ENCODE data around the gene VTCN1. TPM values are rescaled to one million over a fixed set of nuclear protein-coding genes. Genes with fewer than 3 reads are reported as not detected.

The VTCN1 gene
- total RNA-seq, 1 experiment from 2014 or later, result 0.17 TPM

- no peak for TF ChIP-seq REST (IDR thresholded peaks at IDR 0.05; ENCODE audit: low read depth)
- TF ChIP-seq EZH2phosphoT487 (IDR thresholded peaks at IDR 0.05; ENCODE audit: borderline replicate concordance), result no peak
Measured at GRCh38 chr1:117205368-117205767, 5.4 kb downstream of the VTCN1 start (continued).

- H2AFZ ChIP-seq (ENCODE audit: low read depth, low read length, poor library complexity, severe bottlenecking), result no peak overlapping the region
- no peak for DNase-seq (ENCODE audit: low read depth, low spot score)
- no peaks in the 10 kb centered on the region for H4K20me1 ChIP-seq (ENCODE audit: insufficient read depth)
- H3K9ac ChIP-seq (ENCODE audit: low read length), result no peak overlapping the region
- H3K4me1 ChIP-seq (ENCODE audit: control insufficient read depth in 1 of 2, insufficient read depth in 2 of 2, low read length in 2 of 2), result no peaks in the 10 kb centered on the region
- H3K36me3 ChIP-seq (ENCODE audit: control insufficient read depth in 1 of 2, insufficient read depth in 2 of 2, low read length in 2 of 2), result no peaks in the 10 kb centered on the region
- no peak overlapping the region for H3K4me2 ChIP-seq (ENCODE audit: low read length)
- intact Hi-C loops (cut with micrococcal nuclease), result no loop called here
- H3K9me3 ChIP-seq (ENCODE audit: control insufficient read depth in 1 of 2, insufficient read depth in 1 of 2, low read depth in 1 of 2, low read length in 2 of 2), result no peaks in the 10 kb centered on the region
- H3K27ac ChIP-seq (ENCODE audit: low read depth, low read length), result no peak overlapping the region
- peaks cover 17% of the 10 kb centered on the region; the same call in 1 of the 2 replicates for H3K27me3 ChIP-seq (ENCODE audit: insufficient read depth, low read length)
- RAD21 ChIA-PET (ENCODE audit: low non-redundant PET in 1 of 2, low total read pairs in 2 of 2, uncharacterized antibody in 2 of 2, unreplicated experiment in 2 of 2), result no interaction called here
- no TSS peak for BruUV-seq (replicated peaks)
- no peak overlapping the region for H3K4me3 ChIP-seq (replicated peaks in 1 of 2; ENCODE audit: low read depth in 1 of 2, low read length in 2 of 2)
- POLR2A ChIA-PET, result no interaction called here
- ATAC-seq, result no peak
- no peaks in the 10 kb centered on the region for H3K9me2 ChIP-seq (ENCODE audit: insufficient read depth)
- CTCF ChIA-PET, result no interaction called here
- H3K79me2 ChIP-seq (ENCODE audit: insufficient read depth, low read length), result no peaks in the 10 kb centered on the region
- TF ChIP-seq REST (IDR thresholded peaks at IDR 0.05; ENCODE audit: low read depth) (no peak), ATF3 (IDR thresholded peaks at IDR 0.05) (no peak), MAX (IDR thresholded peaks at IDR 0.05) (no peak), EZH2phosphoT487 (IDR thresholded peaks at IDR 0.05; ENCODE audit: borderline replicate concordance) (no peak), CBX3 (IDR thresholded peaks at IDR 0.05; ENCODE audit: low read depth) (no peak), SIN3A (IDR thresholded peaks at IDR 0.05; ENCODE audit: low read depth) (no peak), ELF1 (IDR thresholded peaks at IDR 0.05; ENCODE audit: borderline replicate concordance, low read depth) (no peak), SRF (IDR thresholded peaks at IDR 0.05; ENCODE audit: low read depth) (no peak), CEBPB (IDR thresholded peaks at IDR 0.05; ENCODE audit: low read depth) (no peak), ZBTB33 (IDR thresholded peaks at IDR 0.05; ENCODE audit: extremely low read depth, insufficient replicate concordance, low read length) (no peak), YY1 (IDR thresholded peaks at IDR 0.05; ENCODE audit: extremely low read depth, insufficient replicate concordance, low read depth, low read length) (no peak), RAD21 (IDR thresholded peaks at IDR 0.05; ENCODE audit: low read depth) (no peak), EGR1 (IDR thresholded peaks at IDR 0.05; ENCODE audit: low read depth) (no peak), POLR2AphosphoS5 (IDR thresholded peaks at IDR 0.05; ENCODE audit: low read depth, low read length) (no peak), ZNF274 (IDR thresholded peaks at IDR 0.05; ENCODE audit: low read depth, low read length) (no peak), EZH2 (IDR thresholded peaks at IDR 0.05) (no peak), FOSL1 (IDR thresholded peaks at IDR 0.05; ENCODE audit: low read depth) (no peak)
Measured at GRCh38 chr1:117201808-117202207, 8.9 kb downstream of the VTCN1 start.
